GM19463 (cell line): ENCODE results near the gene HRH2.

ENCODE experiments used
- ATAC-seq: cut with Tn5 transposase; IDR thresholded peaks from one replicate; pipeline ENCODE4 v1.9.1; 2021; ENCODE audit warnings: mild to moderate bottlenecking, moderate library complexity; ENCODE audit not compliant: unreplicated experiment

HRH2 gene

DNA sequence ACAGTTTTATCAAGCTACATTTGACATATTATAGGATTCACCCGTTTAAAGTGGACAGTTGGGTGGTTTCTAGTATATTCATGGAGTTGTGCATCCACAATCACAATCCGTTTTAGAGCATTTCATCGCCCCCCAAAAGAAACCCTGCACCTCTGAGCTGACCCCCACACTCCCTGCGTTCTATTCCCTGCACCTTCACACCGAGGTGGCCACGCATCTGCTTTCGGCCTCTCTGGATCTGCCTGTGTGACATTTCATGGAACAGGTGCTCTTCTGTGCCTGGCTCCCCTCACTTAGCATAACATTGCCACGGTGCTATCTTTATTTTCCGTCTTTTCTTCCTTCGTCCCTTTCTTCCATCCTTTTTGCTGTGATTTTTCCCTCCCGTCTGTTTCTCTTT lies 32.7 kb downstream of the HRH2 start:
- no peak for ATAC-seq

DNA sequence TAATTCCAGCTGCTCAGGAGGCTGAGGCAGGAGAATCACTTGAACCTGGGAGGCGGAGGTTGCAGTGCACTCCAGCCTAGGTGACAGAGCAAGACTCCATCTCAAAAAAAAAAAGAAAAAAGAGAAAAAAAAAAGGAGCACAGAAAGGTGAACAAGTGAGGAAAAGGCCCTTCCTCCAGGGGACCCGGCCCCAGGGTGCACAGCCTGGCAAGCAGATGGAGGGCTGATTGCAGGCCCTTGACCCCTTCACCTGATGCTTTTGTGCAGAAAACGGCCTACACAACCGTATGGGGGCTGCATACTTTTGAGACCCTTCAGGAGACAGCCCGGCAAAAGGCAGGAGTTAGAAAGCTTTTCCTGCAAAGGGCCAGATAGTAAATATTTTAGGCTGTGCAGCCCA lies 33.9 kb downstream of the HRH2 start:
- ATAC-seq, result no peak

DNA sequence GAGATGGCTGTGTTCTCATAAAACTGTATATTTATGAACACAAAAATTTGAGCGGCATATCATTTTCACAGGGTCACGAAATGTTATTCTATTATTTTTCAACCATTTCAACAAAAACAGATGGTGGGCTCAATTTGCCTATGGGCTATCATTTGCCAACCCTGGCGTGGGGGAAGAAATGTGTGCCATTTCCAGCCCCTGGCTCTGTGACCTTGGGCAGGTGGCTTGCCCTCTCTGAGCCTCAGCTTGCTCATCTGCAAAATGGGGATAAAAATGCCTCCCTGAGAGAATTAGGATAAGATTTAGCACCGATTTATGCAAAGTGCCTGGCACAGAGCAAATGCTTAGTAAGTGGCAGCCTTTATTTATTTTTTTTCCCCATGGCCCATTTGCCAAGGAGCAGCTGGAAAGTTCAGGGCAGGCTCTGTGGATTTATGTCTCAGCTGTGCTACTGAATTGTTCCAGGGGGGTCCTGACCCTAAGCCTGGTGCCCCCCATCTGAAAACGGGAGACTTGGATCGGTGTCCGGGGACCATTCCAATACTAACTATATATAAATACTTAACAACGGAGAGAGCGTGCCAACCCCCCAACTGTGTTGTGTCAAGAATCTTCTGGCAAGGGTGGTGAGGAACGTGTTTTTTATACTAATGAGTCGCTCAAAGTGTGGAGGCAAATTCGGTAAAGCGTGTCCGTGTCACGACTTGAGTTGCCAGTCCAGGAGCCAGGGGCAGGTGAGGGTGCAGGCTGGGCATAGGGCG lies 34.5 kb downstream of the HRH2 start:
- ATAC-seq, result no peak

DNA sequence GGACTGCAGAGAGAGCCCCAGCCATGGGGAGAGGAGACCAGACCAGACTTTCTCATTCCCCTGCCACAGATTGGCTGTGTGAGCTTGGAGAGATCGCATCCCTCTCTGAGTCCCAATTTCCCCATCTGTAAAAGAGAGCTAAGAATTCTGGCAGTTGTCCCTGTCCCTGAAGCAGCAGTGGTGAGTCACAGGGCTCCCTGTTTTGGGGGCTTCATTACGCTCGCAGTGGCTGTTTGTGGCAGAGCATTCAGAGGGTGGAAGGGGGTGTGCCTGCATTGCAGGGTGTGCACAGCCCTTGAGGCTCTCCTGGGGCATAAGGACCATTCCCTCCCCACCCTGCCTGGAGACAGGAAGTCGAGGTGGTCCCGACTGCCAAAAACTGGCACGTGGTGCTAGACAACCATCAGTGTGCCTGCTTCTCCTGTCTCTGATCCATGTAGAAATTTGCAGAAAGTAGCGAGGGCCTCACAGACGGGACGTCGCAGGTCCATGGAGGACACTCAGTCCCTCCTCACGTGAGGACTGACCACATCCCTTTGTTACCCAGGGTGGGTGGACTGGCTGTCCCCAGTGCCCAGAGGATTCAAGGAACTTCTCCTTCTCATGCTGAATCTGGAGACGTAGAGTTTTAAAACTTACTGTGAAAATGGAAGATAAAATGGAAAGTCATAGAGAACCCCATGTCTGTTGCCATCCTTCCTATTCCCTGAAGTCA lies 35.3 kb downstream of the HRH2 start:
- no peak for ATAC-seq

DNA sequence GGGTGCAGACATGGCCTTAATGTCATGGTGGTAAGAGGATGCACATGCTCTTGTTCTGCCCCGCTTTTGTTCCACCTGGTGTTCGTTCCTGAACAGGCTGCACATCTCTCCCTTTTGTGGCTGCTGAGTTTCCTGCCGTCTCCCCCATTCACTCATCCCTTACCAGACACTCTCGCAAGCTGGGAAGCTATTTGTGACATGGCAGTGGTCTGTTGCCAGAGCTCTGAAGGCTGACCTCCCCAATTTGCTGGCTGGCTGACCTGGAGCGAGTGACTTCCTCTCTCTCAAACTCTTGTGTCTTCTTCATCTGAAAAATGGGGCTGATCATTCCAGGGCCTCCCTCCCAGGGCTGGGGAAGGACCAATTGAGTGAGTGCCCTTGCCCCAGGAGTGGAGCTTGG lies 35.9 kb downstream of the HRH2 start:
- no peak for ATAC-seq

DNA sequence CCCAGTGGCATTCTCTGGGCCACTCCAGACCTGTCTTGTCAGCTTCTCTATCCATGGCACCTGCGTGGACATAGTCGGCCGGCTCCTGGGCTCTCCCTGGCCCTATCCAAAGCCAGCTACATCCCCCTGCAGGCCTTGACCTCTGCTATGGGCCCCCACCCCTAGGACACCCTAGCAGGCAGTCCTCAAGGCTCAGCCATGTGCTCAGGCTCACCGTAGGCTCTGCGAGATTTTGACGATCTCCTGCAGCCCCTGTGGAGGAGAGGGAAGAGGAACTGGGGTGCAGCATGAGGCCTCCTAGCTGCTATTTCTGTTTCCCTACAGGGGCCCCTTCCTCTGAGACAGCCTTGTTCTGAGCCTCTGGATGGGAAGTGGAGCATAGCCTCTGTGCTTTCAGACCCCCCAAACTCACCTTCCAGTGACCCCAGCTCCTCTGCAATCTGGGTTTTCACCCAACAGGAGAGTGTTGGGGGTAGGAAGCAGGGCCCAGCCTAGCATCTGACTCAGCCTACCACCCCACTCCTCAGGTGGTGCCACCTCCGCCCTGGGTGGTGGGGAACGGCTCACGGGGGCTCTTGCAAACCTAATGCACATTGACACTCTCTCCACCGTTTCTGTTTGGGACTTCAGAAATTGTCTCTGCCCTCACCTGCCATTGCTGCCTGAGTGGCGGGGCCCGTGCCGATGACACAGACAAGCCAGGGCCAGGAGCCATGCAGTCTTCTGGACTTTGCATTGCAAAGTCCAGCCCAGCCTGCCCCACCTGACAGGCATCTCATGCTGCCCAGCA lies 36.7 kb downstream of the HRH2 start:
- no peak for ATAC-seq

DNA sequence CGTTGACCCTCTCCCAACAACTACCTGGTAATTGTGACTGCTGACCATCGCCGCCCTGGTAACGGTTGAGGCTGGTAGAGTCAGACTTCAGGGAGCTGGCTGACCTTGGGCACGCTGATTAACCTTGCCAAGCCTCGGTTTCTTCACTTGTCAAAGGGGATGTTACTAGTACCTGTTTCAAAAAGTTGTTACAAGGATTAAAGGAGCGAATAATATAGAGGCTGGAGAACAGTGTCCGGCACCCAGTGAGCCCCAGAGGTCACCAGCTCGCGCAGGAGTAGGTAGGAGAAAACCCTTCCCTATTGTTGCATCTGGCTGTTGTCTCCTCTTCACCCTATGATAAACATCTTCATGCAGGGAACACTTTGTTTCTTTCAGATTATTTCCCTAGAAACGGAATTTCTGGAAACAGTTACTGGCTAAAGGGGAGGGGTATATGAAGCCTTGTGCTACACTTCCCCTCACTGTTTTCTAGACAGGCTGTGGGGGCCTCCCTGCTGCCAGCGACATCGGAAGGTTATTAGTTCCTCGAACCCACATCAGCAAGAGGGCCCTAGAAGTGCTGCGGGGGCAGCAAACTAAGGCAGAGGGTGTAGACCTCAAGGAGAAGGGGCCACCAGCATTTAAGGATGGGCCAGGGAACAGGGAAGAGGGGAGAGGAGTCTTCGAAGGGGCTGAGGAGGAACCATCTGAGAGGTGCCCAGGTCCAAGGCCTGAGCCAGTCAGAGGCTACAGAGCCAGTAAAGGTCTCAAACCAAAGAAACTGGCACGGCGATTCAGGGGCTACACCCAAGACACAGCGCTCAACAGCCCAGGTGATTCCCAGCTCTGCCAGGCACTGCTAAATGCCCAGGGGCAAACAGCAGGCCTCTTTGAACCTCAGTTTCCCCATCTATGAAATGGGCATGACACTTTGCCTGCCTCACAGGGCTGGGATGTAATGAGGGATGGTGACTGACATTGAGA lies 37.6 kb downstream of the HRH2 start:
- no peak for ATAC-seq

DNA sequence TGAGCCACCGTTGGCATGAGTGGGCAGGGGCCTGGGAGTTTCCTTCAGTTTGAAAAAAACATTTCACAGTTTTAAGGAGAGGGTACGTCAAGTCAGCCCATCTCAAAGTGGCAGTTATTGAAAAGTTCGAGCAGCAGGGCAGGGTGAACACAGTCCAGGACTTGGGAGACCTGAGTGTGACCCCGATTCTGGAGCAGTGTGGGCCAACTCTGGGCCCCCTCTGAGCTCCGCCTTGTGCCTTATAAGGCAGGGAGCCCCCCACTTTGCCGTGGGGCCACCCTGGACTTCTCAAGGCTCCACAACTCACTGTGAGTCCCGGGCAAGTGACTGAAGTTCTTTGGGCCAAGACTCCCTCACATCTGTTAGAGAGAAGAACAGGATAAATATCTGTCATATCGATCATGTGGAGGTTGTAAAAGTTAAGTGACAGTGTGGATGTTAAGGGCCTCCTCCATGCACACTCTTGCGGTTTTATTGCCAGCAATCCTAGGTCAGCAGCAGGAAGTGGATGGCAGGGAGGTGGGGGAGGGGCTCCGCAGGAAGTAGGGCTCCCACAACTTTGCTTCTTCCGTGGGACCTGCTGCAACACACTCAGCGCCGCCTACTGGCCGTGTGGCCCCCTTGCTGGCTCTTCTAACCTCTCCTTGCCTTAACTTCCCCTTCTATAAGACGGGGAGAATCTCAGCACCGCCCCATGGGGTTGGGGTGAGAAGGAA lies 38.4 kb downstream of the HRH2 start:
- ATAC-seq, result no peak

DNA sequence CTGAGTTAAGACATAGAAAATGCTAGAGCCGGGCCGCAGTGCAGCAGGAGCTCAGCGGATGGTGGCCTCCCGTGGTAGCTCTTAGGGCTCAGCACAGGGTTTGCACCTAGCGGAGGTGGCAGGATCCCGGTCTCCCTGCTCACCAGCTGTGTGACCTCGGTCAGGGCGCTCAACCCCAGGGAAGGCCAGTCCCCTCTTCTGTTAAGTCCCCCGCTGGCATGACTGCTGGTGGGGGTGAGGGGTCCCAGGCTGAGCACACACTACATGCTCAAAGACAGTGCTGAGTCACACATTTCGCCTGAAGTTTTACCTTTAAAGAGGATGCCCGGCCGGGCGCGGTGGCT lies 39.0 kb downstream of the HRH2 start:
- no peak for ATAC-seq

DNA sequence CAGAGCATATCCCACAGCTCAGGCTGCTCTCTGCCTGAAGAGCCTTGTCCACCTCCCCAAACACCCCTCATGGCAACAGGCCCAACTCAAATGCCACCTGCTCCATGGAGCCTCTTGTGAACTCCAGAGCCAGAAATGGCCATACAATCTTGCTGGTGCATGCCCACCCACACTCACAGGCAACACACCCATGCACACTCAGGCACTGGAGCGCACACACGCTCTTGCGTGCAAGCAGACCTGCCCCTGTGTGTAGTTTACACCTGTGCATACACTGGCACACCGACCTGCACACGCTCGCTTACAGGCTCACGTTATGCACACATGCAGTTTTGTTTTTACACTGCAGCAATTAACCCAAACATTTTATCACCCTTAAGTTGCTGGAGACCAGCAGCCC lies 40.0 kb downstream of the HRH2 start:
- no peak for ATAC-seq

DNA sequence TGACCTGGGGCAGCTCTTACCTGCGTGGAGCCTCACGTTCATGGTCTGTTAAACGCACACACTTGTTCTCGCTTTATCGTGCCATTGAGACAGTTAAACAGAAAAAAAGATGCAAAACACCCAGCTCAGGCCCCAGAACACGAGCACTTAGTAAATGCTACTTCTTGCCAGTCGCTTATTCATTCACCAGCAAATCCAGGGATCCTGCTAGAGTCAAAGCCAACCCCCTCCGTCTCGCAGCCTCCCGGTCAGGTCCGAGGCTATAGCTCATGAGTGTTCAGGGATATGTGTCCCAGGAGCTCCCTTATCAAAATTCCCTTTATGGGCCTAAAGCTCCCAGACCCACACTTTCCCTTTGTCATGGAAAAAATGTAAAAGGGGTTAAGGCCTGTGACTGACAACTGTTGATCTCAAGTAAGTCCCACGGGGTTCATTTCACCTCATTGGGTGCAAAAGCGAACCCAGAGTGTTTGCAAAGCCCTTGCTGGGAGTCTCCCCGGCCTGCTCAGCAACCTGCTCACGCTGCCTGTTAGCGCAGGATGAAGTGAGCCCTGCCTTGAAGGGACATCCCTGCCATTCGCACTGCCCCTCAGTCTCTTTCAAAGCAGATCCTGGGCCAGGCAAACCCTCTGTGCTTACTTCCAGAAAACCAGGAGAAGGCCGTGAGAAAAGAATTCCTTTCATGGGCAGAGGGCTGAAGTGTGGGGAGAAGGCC lies 40.7 kb downstream of the HRH2 start:
- ATAC-seq, result no peak

DNA sequence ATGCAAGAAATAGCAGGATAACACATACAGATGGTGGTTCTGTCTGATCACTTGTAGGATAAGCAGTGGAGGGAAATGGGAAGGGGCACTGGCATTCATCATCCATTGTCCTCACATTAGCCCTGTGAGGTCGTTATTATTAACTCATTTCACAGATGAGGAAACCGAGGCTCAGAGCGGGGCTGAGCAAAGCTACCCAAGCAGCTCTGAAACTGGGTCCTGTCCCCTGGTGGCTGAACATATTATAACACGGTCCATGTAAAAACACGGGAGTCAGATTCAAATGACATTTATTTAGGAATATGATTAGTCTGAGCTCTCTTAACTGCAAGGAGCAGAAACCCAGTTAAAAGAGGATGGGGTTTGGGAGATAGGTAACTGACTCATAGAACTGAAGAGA lies 43.1 kb downstream of the HRH2 start:
- ATAC-seq, result no peak

DNA sequence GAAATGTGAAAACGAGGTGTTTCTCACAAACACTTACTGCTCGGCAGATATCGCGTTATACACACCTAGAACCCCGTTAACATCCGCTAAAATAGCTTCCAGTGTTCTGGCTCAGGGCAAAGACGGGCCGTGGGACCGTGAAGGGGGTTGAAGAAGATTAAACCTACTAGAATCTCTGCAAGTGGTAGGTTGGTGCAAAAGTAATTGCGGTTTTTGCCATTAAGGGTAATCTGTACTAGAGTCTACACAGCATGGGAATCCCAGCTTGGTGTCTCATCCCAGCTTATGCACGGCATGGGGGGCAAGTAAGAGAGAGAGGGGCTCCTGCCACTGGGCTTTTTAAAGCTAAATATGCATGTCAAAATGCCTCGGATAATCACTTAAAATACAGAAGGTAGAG lies 43.9 kb downstream of the HRH2 start:
- ATAC-seq, result no peak

DNA sequence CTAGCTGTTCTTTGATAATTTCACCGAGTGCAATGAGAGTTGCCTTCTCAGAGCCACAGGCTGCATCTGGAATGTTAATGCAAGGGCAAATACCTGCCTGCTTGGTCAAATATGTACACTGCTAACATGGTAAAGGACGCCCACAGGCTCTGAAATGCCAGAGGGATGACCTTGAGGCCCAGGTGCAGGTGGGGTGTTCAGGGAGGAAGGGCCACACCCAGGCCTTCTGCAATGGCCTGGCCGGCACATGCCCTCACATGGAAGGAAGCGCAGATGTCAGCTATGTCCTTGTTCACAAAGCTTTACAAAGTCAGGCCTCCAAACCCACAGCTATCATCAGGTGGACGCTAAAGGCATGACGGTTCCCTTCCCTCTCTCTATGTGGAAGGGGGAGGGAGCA lies 48.6 kb downstream of the HRH2 start:
- ATAC-seq, result no peak

DNA sequence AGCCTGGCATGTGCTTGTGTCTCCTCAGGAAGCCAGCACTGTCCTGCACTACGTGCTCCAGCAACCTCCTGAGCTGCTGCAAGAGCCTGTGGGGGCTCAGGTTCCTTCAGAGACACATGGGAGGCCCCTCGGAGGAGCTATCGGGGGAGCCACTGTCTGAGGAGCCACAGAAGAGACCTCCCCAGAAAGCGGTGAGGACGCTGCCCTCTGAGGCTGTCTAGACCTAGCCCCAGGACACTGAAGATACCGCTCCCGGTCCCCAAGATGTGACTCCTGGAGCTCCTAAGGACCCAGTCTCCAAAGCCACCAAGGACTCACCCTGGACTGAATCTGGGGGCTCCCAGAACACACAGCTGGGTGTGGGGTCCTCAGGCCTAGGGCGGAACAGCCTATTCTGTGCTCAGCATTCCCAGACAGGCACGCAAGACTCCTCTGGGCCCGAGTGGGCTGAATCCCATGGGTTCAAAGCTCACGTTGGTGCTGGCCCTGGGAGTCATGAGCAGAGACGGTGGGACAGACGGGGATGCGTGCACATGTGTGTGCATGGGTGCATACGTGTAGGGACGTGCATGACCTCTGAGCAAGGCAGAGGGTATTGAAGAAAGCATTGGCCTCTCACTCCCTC lies 50.0 kb downstream of the HRH2 start:
- no peak for ATAC-seq

DNA sequence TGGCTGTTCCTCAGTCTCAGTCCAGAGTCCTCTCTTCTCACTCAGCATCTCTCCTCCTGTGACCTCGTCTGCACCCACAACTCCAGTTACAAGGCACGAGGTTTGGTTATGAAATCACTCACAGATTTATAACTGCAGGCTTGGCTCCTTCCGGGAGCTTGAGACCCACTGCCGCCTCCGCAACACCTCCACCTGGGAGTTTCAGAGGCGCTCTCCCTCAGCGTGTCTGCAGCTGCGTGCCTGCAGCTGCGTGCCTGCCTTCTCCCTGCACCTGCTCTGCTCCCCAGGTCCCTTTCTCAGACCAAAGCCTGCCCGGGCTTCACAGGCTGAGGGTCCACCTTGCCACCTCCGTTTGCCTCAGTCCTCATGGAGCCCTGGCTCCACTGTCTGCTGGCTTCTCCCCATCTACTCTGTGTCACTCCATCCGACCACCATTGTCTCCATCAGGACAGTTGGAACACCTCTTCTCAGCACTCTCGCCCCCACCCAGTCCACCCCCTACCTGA lies 51.5 kb downstream of the HRH2 start:
- ATAC-seq, result no peak

DNA sequence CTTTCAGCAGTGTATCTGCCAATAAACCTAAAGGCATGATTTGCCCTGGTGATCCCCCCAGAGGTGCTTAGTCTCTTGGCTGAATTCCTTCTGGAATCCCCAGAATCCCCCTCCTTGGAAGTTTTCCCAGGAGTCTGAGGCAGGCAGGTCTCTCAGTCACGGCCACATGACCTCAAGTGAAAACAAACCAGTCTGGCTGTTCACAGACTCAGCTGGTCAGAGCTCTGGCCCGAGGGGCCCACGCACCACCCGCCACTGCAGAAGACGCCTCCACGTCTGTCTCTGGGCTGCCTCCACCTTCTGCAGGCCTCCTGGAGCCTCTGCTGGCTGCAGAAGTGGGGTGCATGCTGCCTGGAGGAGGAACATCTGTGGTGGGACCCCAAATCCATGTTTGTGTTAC lies 52.5 kb downstream of the HRH2 start:
- ATAC-seq, result no peak

DNA sequence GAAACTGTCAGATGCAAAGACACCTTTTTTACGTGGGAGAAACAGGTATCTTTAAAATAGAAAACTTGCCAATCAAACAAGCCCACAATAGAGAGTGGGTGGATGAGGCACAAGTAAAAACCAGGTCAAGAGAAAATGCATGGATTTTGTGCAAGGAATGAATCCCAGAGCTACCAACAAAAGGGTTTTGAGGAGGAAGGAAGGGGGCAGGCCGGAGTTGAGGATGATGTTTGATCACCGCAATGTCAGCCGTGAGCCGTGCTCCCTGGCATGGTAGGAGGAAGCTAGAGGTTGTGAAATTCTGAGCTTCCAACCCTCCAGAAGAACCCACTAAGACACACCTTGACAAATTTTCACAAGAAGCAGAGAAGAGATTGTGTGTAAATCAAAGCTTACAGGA lies 53.2 kb downstream of the HRH2 start:
- no peak for ATAC-seq
